ENCODE results near the gene TMEM50A. TPM values are rescaled to one million over a fixed set of nuclear protein-coding genes. Genes with fewer than 3 reads are reported as not detected.
"Not testable (repeated sequence)": the region's sequence is repeated elsewhere in the genome, so short reads cannot be mapped to it uniquely, and the experiment has no call there.

TMEM50A gene
- total RNA-seq, 1 donor from 2014 or later = 72.0 TPM

DNA sequence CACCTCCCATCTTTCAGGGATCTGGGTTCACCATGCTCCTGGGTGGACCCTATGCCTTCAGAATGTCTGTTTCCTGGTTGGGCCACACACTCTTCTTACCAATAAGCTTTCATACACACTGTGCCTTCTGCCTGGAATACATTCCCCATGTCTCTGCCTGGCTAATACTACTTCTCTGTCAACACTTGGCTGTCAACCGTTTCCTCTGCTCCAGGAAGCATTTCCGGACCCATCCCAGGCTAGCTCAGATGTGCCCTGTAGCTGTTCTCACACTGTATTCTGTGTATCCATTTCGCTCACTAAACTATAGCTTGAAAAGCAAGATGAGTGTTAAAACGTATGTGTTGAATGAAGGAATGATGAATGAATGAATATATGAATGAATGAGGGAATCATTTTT, 49.0 kb downstream of the TMEM50A start:
- H3K4me1 ChIP-seq; DNase-seq; intact Hi-C loops (cut with micrococcal nuclease); H3K27me3 ChIP-seq (ENCODE audit: low read depth); H3K27ac ChIP-seq (replicated peaks); H3K4me3 ChIP-seq; H3K9me3 ChIP-seq (replicated peaks); H3K36me3 ChIP-seq: not testable (repeated sequence)

DNA sequence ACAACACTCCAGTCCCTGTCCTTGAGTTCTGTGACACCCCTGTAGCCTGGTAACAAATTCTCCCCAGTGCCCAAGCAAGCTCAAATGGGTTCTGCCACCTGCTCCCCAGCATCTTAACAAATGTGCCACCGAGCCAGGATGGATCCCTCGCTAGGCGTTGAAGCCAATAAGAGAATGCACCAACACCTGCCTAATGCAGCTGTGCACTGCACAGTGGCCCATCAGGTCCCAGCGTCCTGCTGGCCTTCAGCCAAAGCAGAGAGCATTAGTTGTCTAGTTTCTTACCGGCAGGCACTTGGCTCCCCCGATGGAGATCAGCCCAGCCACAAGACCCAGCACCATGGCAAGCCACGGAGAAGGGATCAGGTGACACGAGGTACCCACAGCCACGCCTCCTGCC, 50.6 kb downstream of the TMEM50A start:
- H3K36me3 ChIP-seq; H3K4me3 ChIP-seq; H3K4me1 ChIP-seq; H3K27me3 ChIP-seq (ENCODE audit: low read depth); intact Hi-C loops (cut with micrococcal nuclease); DNase-seq; H3K9me3 ChIP-seq (replicated peaks); H3K27ac ChIP-seq (replicated peaks): not testable (repeated sequence)

DNA sequence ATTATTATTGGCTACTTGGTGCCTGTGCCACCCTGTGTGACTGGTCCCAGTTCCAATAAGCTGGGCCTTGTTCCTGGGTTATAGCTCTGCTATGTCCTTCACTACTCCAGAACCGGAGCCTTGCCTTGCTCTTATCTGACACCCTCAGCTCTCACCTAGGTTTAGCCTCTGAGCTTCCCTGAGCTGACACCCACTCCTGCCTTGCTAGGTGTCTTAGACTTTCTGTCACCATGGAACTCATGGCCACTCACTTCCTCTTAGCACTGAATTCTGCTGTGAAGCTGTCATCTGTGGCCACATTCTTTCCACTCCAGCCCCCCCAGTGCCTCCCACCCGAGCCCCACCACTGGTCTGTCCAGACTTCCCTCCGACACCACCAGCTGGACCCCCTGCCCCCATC, 51.6 kb downstream of the TMEM50A start:
- H3K9me3 ChIP-seq (replicated peaks); DNase-seq; H3K4me1 ChIP-seq; H3K27me3 ChIP-seq (ENCODE audit: low read depth); H3K27ac ChIP-seq (replicated peaks); H3K36me3 ChIP-seq; intact Hi-C loops (cut with micrococcal nuclease); H3K4me3 ChIP-seq: not testable (repeated sequence)

DNA sequence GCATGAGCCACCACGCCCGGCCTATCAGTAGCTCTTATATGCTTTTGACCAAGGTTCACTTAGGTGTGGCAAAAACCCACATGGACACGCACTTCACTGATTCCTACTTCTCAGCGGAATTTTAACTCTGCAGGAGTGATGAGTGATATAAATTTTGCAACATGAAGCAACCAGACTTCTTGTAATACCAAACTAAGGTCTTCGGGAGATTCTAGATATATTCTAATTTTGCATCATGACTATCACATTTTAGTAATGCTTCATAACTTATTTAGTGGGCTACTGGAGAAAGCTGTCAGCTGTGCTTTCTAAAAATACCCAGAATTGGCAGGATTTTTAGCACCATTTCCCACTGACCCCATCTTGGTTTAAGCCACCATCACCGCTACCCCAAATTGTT, 54.7 kb downstream of the TMEM50A start:
- Histone ChIP-seq H3K4me1 (no peaks in the 10 kb centered on the region), H3K9me3 (replicated peaks) (no peaks in the 10 kb centered on the region), H3K4me3 (no peak overlapping the region), H3K27me3 (ENCODE audit: low read depth) (no peaks in the 10 kb centered on the region), H3K36me3 (no peaks in the 10 kb centered on the region), H3K27ac (replicated peaks) (no peak overlapping the region)
- intact Hi-C loops (cut with micrococcal nuclease) = no loop called here
- no peak for DNase-seq
- TF ChIP-seq, protein P1, sequence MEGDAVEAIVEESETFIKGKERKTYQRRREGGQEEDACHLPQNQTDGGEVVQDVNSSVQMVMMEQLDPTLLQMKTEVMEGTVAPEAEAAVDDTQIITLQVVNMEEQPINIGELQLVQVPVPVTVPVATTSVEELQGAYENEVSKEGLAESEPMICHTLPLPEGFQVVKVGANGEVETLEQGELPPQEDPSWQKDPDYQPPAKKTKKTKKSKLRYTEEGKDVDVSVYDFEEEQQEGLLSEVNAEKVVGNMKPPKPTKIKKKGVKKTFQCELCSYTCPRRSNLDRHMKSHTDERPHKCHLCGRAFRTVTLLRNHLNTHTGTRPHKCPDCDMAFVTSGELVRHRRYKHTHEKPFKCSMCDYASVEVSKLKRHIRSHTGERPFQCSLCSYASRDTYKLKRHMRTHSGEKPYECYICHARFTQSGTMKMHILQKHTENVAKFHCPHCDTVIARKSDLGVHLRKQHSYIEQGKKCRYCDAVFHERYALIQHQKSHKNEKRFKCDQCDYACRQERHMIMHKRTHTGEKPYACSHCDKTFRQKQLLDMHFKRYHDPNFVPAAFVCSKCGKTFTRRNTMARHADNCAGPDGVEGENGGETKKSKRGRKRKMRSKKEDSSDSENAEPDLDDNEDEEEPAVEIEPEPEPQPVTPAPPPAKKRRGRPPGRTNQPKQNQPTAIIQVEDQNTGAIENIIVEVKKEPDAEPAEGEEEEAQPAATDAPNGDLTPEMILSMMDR (IDR thresholded peaks at IDR 0.05; ENCODE audit: borderline replicate concordance) = no peak

GRCh38 chr1:25397549-25397948, 59.4 kb downstream of the TMEM50A start:
- H3K9me3 ChIP-seq (replicated peaks); H3K27me3 ChIP-seq (ENCODE audit: low read depth); H3K4me3 ChIP-seq; intact Hi-C loops (cut with micrococcal nuclease); H3K4me1 ChIP-seq; H3K36me3 ChIP-seq; H3K27ac ChIP-seq (replicated peaks); DNase-seq: not testable (repeated sequence)

- H3K9me3 ChIP-seq (replicated peaks); H3K36me3 ChIP-seq; H3K4me3 ChIP-seq; H3K27ac ChIP-seq (replicated peaks); intact Hi-C loops (cut with micrococcal nuclease); H3K4me1 ChIP-seq; DNase-seq; H3K27me3 ChIP-seq (ENCODE audit: low read depth): not testable (repeated sequence)
These were observed 59.9 kb downstream of the TMEM50A start for GRCh38 chr1:25398079-25398478.

GRCh38 chr1:25402947-25403803, 65.0 kb downstream of the TMEM50A start:
- H3K4me3 ChIP-seq; H3K36me3 ChIP-seq; H3K9me3 ChIP-seq (replicated peaks); intact Hi-C loops (cut with micrococcal nuclease); H3K4me1 ChIP-seq; H3K27me3 ChIP-seq (ENCODE audit: low read depth); DNase-seq; H3K27ac ChIP-seq (replicated peaks): not testable (repeated sequence)
- TF ChIP-seq, protein P1 (IDR thresholded peaks at IDR 0.05; ENCODE audit: borderline replicate concordance) = peak; percentile 52

DNA sequence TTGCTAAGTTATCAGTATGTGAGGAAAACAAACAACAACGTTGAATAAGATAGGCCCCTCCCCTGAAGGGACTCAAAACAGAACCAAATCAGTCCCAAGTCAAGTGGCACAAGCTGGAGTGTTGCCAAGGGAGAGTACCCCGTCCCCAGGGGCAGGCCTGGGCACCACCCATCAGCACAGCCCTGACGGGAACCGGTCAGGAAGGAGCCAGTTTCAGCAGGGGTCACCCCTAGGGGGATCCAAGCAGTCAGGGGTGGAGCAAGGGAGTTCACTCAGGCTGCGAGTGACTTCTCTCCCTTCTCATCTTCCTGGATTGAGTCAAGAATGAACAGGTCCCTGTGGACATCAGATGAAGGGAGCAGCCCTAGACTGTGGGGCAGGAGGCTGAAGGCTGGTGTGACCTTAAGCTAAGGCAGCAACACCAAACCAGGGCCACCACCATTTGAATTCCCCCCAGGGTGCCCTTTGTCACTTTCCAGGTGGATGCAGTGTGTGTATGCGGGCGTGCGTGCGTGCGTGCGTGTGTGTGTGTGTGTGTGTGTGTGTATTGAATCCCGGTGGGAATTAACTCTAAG, 67.7 kb downstream of the TMEM50A start:
- H3K4me3 ChIP-seq; intact Hi-C loops (cut with micrococcal nuclease); H3K4me1 ChIP-seq; H3K36me3 ChIP-seq; H3K9me3 ChIP-seq (replicated peaks); H3K27me3 ChIP-seq (ENCODE audit: low read depth); DNase-seq; H3K27ac ChIP-seq (replicated peaks): not testable (repeated sequence)

- H3K27me3 ChIP-seq (ENCODE audit: low read depth); H3K36me3 ChIP-seq; H3K27ac ChIP-seq (replicated peaks); H3K4me3 ChIP-seq; H3K9me3 ChIP-seq (replicated peaks); DNase-seq; H3K4me1 ChIP-seq; intact Hi-C loops (cut with micrococcal nuclease): not testable (repeated sequence)
These were observed 71.7 kb downstream of the TMEM50A start for GRCh38 chr1:25409641-25410427.
